Bronchial epithelial cell (primary cell): ENCODE measurements around the gene CRYBB1. TPM values are rescaled to one million over a fixed set of nuclear protein-coding genes. Genes with fewer than 3 reads are reported as not detected.

Source experiments
- DNase-seq: peaks from one replicate; pipeline ENCODE4 v3.0.0-alpha.2; 2010; ENCODE audit warnings: low read depth
- FAIRE-seq: peaks from 2 replicates; lab custom pipeline; 2011; peaks lifted over from hg19 to GRCh38; lab: Jason Lieb, UNC
- H3K27me3 ChIP-seq: 2 replicates; pipeline ENCODE4 v1.5.1; 2011; ENCODE audit warnings: low read length; ENCODE audit not compliant: control insufficient read depth, insufficient read depth
- H3K36me3 ChIP-seq: 2 replicates; pipeline ENCODE4 v1.5.1; 2011; ENCODE audit warnings: low read length; ENCODE audit not compliant: control insufficient read depth, insufficient read depth
- H3K4me3 ChIP-seq: 2 replicates; pipeline ENCODE4 v1.5.1; 2011; ENCODE audit warnings: mild to moderate bottlenecking, low read depth, low read length, control low read depth
- CTCF ChIP-seq: IDR thresholded peaks from 2 replicates; pipeline ENCODE4 v1.5.1; 2011; ENCODE audit warnings: mild to moderate bottlenecking, moderate library complexity, low read length, control low read depth, inconsistent platforms; ENCODE audit not compliant: insufficient read depth, severe bottlenecking
- total RNA-seq: library from RNA; depleted of rRNA; stranded (reverse); fragments of >200 nt; gene quantifications from 2 replicates; pipeline ENCODE4 v1.2.1, GENCODE V29; 2014

The CRYBB1 gene
- total RNA-seq, 1 donor from 2014 or later = not detected

GRCh38 chr22:26554956-26555355 is 62.9 kb downstream of the CRYBB1 start:
- TF ChIP-seq CTCF = no peak
- no peak for FAIRE-seq
- no peak for DNase-seq
- H3K4me3 ChIP-seq = no peak overlapping the region
- peaks cover 2% of the 10 kb centered on the region for H3K36me3 ChIP-seq
- no peaks in the 10 kb centered on the region for H3K27me3 ChIP-seq

GRCh38 chr22:26553056-26553752 is 64.6 kb downstream of the CRYBB1 start:
- peak; percentile 73 for DNase-seq
- no peak for FAIRE-seq
- Histone ChIP-seq H3K36me3 (peaks cover 2% of the 10 kb centered on the region), H3K27me3 (no peaks in the 10 kb centered on the region), H3K4me3 (no peak overlapping the region)
- no peak for TF ChIP-seq CTCF

- Histone ChIP-seq H3K27me3 (no peaks in the 10 kb centered on the region), H3K36me3 (peaks cover 2% of the 10 kb centered on the region), H3K4me3 (no peak overlapping the region)
- no peak for TF ChIP-seq CTCF
- no peak for FAIRE-seq
- DNase-seq = no peak
Measured at GRCh38 chr22:26552466-26552865, 65.4 kb downstream of the CRYBB1 start.

GRCh38 chr22:26551568-26551967 is 66.3 kb downstream of the CRYBB1 start:
- TF ChIP-seq CTCF = no peak
- Histone ChIP-seq H3K27me3 (no peaks in the 10 kb centered on the region), H3K4me3 (no peak overlapping the region), H3K36me3 (peaks cover 3% of the 10 kb centered on the region)
- DNase-seq = no peak
- no peak for FAIRE-seq

- DNase-seq (no peak), FAIRE-seq (no peak)
- peaks cover 3% of the 10 kb centered on the region for H3K36me3 ChIP-seq
- H3K4me3 ChIP-seq = no peak overlapping the region
- no peak for TF ChIP-seq CTCF
- H3K27me3 ChIP-seq = no peaks in the 10 kb centered on the region
Measured at GRCh38 chr22:26550498-26551033, 67.3 kb downstream of the CRYBB1 start.
